Spleen (tissue), 11 donors: Measurements from ENCODE around the gene SLC16A8. TPM values are rescaled to one million over a fixed set of nuclear protein-coding genes. Genes with fewer than 3 reads are reported as not detected.

Experiments used
- DNase-seq: peaks from one replicate; pipeline ENCODE4 v3.0.0-alpha.2; 2020
- H3K27ac ChIP-seq, 8 donors: fragments of 200-600 bp; sonication (generic) in 7 of 8; 1 replicate in 4 of 8; 2 replicates in 4 of 8; pipeline versions ENCODE4 v1.5.0 to v1.8.0; 2016 to 2021; ENCODE audit warnings: inconsistent platforms in 4 of 8, mild to moderate bottlenecking in 4 of 8, moderate library complexity in 1 of 8
- H3K27me3 ChIP-seq, 7 donors: fragments of 200-600 bp; sonication (generic) in 6 of 7; replicated peaks in 1 of 7; 1 replicate in 4 of 7; 2 replicates in 3 of 7; pipeline versions ENCODE4 v1.5.0 to v1.8.0; 2016 to 2021; ENCODE audit warnings: inconsistent platforms in 3 of 7, mild to moderate bottlenecking in 1 of 7
- H3K36me3 ChIP-seq, 6 donors: fragments of 200-600 bp; sonication (generic) in 5 of 6; 1 replicate in 4 of 6; 2 replicates in 2 of 6; pipeline versions ENCODE4 v1.5.0 to v1.8.0; 2016 to 2021; ENCODE audit warnings: inconsistent platforms in 2 of 6
- H3K4me1 ChIP-seq, 6 donors: fragments of 200-600 bp; sonication (generic) in 5 of 6; 1 replicate in 3 of 6; 2 replicates in 3 of 6; pipeline versions ENCODE4 v1.5.0 to v1.8.0; 2016 to 2021; ENCODE audit warnings: inconsistent platforms in 3 of 6
- H3K4me3 ChIP-seq, 8 donors: fragments of 200-600 bp; sonication (generic) in 7 of 8; 1 replicate in 4 of 8; 2 replicates in 4 of 8; pipeline versions ENCODE4 v1.5.0 to v1.8.0; 2016 to 2021; ENCODE audit warnings: inconsistent platforms in 4 of 8, mild to moderate bottlenecking in 4 of 8, moderate library complexity in 2 of 8
- H3K9me3 ChIP-seq, 8 donors: fragments of 200-600 bp; sonication (generic) in 7 of 8; 1 replicate in 4 of 8; 2 replicates in 4 of 8; pipeline versions ENCODE4 v1.5.0 to v1.8.0; 2016 to 2021; ENCODE audit warnings: inconsistent platforms in 4 of 8
- POLR2A ChIP-seq, 3 donors: fragments of 450-650 bp; IDR thresholded peaks; one replicate each; pipeline ENCODE4 v1.5.1; 2017; ENCODE audit warnings: antibody characterized with exemption in 3 of 3, mild to moderate bottlenecking in 1 of 3
- POLR2AphosphoS5 ChIP-seq, 3 donors: sonication (generic); formaldehyde crosslinking; IDR thresholded peaks; one replicate each; pipeline ENCODE4 v1.5.1; 2017; ENCODE audit warnings: antibody characterized with exemption in 3 of 3
- WGBS, 5 donors: extraction: QIAGEN DNeasy Blood & Tissue Kit in 3 of 5; methylation state at CpG; one replicate each; pipeline versions ENCODE4 v1.1.5 to v1.1.7; 2013 to 2018; 5-methylcytosine and 5-hydroxymethylcytosine counted together
- intact Hi-C: fragments of 100-400 bp; cut with DNase I; formaldehyde crosslinking; loops from one replicate; pipeline ENCODE4 v1.15.0; 2023; ENCODE audit warnings: low total_unique reads
- polyA plus RNA-seq, 3 donors: library from polyadenylated mRNA; stranded (reverse); fragments of 200-250 nt; gene quantifications; one replicate each; pipeline ENCODE4 v1.2.1, GENCODE V29; 2013
- total RNA-seq, 7 donors: library from RNA; depleted of rRNA in 3 of 7; stranded (reverse); fragments of >200 nt in 3 of 7; fragmentation: NEBNext Ultra II Directional in 4 of 7; extraction: Animal tissue kit (Norgen Biotek cat#: 25700) in 4 of 7; gene quantifications; one replicate each; pipeline versions ENCODE4 v1.1.0 to v1.2.1, GENCODE V29; 2016 to 2021
- TF ChIP-seq, protein P1 (sequence below), 11 experiments: fragments of 200-600 bp in 7 of 11; fragments of 450-650 bp in 4 of 11; sonication (generic) in 4 of 11; IDR thresholded peaks in 8 of 11; conservative IDR thresholded peaks in 3 of 11; 1 replicate in 7 of 11; 2 replicates in 4 of 11; pipeline versions ENCODE4 v1.4.0 to v1.8.0; 2016 to 2021; ENCODE audit warnings: antibody characterized with exemption in 11 of 11, inconsistent platforms in 4 of 11, mild to moderate bottlenecking in 1 of 11
- donor health status: healthy with polysubstance abuse.
- donor health status: DM: no; HTN: no; CAD: no; lungs with moderate emphysema.
- donor health status: DM: no; HTN: no; CAD: no.
- donor health status: Bipolar disorder and iron deficiency.
- donor health status: healthy.
- donor health status: DM: no; HTN: no; CAD: no.
- donor health status: DM: yes; HTN: yes; CAD: no.

The SLC16A8 gene
- total and polyA plus RNA-seq, 10 donors: 0.22 to 1.2 (median 0.68) TPM; not detected in 4

DNA sequence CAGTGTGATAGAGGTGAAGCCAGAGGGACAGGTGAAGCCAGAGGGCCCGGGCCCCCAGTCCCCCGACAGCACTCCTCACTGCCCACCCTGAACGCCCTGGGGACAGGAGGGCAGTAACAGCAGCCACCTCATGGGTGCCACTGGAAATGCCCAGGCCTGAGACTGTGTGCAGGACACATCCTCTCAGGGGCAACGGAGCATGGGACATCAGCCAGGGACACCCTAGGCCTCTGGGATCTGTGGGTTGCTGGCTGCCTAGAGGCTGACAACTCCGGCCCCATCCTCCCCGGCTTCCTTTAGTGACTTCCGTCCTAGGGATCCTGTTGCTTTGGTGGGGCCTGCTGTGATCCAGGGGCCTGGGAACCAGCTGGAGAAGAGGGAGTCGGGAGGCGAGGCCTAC, 43.9 kb upstream of the SLC16A8 start:
- WGBS, 5 donors: 91 to 98% (median 96%) methylated on average over 4 to 9 of the region's 9 CpGs
- DNase-seq: no peak
- intact Hi-C loops: loop anchor here (10.0 kb wide), 1 partner anchor 97 kb away; no protein-coding TSS in a partner anchor
- no peak overlapping the region for H3K27ac ChIP-seq
- H3K4me1 ChIP-seq: peaks cover 0 to 12% (median 0%) of the 10 kb centered on the region in 6 donors
- H3K4me3 ChIP-seq: no peak overlapping the region
- H3K36me3 ChIP-seq: peaks cover 0 to 85% (median 22%) of the 10 kb centered on the region in 6 donors
- H3K27me3 ChIP-seq: no peaks in the 10 kb centered on the region
- TF ChIP-seq POLR2A (IDR thresholded peaks at IDR 0.05): no peak
- TF ChIP-seq POLR2AphosphoS5 (IDR thresholded peaks at IDR 0.05): no peak
- TF ChIP-seq, protein P1, sequence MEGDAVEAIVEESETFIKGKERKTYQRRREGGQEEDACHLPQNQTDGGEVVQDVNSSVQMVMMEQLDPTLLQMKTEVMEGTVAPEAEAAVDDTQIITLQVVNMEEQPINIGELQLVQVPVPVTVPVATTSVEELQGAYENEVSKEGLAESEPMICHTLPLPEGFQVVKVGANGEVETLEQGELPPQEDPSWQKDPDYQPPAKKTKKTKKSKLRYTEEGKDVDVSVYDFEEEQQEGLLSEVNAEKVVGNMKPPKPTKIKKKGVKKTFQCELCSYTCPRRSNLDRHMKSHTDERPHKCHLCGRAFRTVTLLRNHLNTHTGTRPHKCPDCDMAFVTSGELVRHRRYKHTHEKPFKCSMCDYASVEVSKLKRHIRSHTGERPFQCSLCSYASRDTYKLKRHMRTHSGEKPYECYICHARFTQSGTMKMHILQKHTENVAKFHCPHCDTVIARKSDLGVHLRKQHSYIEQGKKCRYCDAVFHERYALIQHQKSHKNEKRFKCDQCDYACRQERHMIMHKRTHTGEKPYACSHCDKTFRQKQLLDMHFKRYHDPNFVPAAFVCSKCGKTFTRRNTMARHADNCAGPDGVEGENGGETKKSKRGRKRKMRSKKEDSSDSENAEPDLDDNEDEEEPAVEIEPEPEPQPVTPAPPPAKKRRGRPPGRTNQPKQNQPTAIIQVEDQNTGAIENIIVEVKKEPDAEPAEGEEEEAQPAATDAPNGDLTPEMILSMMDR (IDR thresholded peaks at IDR 0.05 in 8 of 11, conservative IDR thresholded peaks at IDR 0.05 in 3 of 11): no peak
- no peaks in the 10 kb centered on the region for H3K9me3 ChIP-seq

DNA sequence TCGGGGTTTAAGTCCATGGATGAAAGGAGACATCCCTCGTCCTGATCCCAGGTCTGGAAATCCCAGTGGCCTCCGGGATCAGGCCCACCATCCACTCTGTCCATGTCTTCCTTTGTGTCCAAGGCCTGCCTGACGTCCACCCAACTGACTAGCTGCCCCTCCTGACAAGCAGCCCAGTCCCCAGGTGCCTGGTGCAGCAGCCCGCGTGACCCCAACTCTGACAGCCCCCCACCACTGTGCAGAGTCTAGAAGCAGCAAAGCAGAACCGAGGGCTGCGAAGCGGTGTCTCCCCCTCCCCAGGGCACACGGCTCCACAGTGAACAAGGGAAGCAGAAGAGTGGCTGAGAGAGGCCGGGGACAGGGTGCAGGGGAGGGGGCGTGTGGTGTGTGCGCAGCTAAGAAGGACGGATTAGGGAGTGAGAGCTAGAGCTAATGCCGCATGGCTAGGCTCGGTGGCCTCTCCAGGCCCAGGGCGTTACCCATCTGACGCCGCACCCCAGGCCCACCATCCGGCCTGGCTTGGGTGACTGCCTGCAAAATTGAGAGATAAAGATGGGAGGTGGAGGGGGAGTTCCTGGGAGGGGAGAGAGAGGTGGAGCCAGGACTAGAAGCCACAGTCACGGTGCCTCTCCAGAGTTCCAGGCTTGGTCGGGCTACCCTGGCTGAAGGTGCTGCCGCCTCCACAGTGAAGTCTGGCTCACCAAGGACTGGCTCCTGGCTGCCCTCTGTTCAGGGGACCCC, 43.1 kb upstream of the SLC16A8 start:
- 91 to 96% (median 95%) methylated on average over 22 to 23 of the region's 23 CpGs for WGBS, 5 donors
- TF ChIP-seq POLR2AphosphoS5 (IDR thresholded peaks at IDR 0.05): no peak
- TF ChIP-seq, protein P1 (IDR thresholded peaks at IDR 0.05 in 8 of 11, conservative IDR thresholded peaks at IDR 0.05 in 3 of 11): no peak
- no peak for TF ChIP-seq POLR2A (IDR thresholded peaks at IDR 0.05)
- intact Hi-C loops: loop anchor here (10.0 kb wide), 1 partner anchor 98 kb away; no protein-coding TSS in a partner anchor
- Histone ChIP-seq H3K27ac (no peak overlapping the region), H3K36me3 (peaks cover 0 to 77% (median 14%) of the 10 kb centered on the region in 6 donors), H3K27me3 (no peaks in the 10 kb centered on the region), H3K4me1 (peaks cover 0 to 12% (median 0%) of the 10 kb centered on the region in 6 donors), H3K4me3 (no peak overlapping the region), H3K9me3 (no peaks in the 10 kb centered on the region)
- no peak for DNase-seq

DNA sequence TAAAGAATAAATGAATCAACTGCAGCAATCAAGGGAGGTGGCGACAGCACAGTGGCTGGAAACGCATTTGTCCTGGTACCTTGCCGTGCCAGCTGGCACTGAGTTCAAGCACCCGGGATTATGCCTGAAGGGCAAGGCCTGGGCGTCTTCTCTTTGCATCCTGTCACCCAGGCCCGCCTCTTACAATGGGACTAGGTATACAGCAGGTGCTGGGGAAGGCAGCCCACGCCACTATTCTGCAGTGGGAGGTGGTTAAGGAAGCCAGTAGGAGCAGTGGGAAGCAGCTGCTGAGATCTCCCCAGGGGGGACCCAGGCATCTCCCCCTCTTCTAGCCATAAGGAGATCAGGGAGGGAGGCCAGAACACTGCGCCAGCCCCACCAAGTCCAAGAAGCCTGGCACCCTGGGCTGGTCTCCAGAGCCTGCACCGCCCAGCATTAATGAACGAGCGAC, 41.8 kb upstream of the SLC16A8 start:
- Histone ChIP-seq H3K4me1 (peaks cover 0 to 2% (median 0%) of the 10 kb centered on the region in 6 donors), H3K27me3 (no peaks in the 10 kb centered on the region), H3K9me3 (no peaks in the 10 kb centered on the region), H3K4me3 (no peak overlapping the region), H3K36me3 (peaks cover 0 to 64% (median 12%) of the 10 kb centered on the region in 6 donors), H3K27ac (no peak overlapping the region)
- no peak for DNase-seq
- 82 to 87% (median 83%) methylated on average over 7 to 11 of the region's 11 CpGs for WGBS, 5 donors
- TF ChIP-seq POLR2AphosphoS5 (IDR thresholded peaks at IDR 0.05) (no peak), POLR2A (IDR thresholded peaks at IDR 0.05) (no peak)
- TF ChIP-seq, protein P1 (IDR thresholded peaks at IDR 0.05 in 8 of 11, conservative IDR thresholded peaks at IDR 0.05 in 3 of 11): no peak
- intact Hi-C loops: loop anchor here (10.0 kb wide), 1 partner anchor 99 kb away; no protein-coding TSS in a partner anchor

DNA sequence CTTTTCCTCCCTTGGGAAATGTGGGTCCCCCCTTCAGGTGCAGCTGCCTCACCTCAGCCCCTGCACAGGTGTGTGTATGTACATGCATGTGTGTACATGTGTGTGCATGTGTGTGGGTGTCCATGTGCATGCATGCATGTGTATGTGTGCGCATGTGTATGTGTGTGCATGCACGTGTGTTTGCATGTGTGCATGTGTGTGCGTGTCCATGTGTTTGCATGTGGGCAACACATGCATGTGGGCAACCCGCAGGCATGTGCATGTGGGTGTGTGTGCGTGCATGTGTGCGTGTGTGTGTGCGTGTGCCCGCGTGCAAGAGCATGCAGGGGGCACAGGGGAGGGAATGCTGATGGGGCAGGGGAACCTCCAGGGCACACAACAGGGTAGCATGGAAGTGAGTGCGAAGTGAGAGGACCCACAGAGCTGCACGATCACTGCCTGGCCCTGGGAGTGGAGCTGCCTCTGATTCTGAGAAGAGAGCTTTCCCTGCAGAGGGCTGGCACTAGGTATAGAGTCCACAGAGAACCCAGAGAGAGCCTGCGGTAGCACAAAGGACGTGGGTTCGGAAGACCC, 41.1 kb upstream of the SLC16A8 start:
- intact Hi-C loops: loop anchor here (10.0 kb wide), 1 partner anchor 100 kb away; no protein-coding TSS in a partner anchor
- no peaks in the 10 kb centered on the region for H3K4me1 ChIP-seq
- H3K4me3 ChIP-seq: no peak overlapping the region
- 91 to 98% (median 94%) methylated on average over 11 to 14 of the region's 14 CpGs for WGBS, 5 donors
- no peak overlapping the region for H3K27ac ChIP-seq
- no peaks in the 10 kb centered on the region for H3K9me3 ChIP-seq
- peaks cover 0 to 58% (median 12%) of the 10 kb centered on the region in 6 donors for H3K36me3 ChIP-seq
- TF ChIP-seq POLR2A (IDR thresholded peaks at IDR 0.05) (no peak), POLR2AphosphoS5 (IDR thresholded peaks at IDR 0.05) (peak in 1 of 3 donors; percentile 28)
- DNase-seq: no peak
- H3K27me3 ChIP-seq: no peaks in the 10 kb centered on the region
